ENCODE data around the gene SPRY2. TPM values are rescaled to one million over a fixed set of nuclear protein-coding genes. Genes with fewer than 3 reads are reported as not detected.

Gene SPRY2
- polyA plus RNA-seq, 1 donor from 2014 or later, result 6.0 TPM

DNA sequence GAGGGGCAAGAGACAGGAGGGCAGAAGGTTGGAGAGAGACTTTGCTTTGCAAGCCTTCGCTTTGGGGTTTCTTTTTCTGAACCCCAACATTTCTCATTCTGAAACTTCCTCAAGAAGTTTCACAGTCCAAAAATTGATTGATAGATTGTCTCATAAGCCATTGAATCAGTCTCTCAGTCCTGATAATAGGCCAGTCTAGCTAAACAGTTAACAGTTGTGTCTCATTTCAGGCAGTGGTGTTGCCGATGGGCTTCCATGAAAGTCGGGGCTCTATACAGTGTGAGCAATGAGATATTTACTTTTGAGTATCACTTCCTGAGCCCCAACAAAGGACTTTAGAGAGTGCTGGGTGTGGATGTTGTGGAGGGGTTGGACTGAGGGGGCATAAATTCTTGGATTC lies 26.5 kb upstream of the SPRY2 start:
- Histone ChIP-seq H3K27me3 (ENCODE audit: insufficient read depth, low read depth, low read length) (no peaks in the 10 kb centered on the region), H4K20me1 (ENCODE audit: insufficient read depth) (no peaks in the 10 kb centered on the region), H2AFZ (ENCODE audit: low read depth, low read length) (no peak overlapping the region), H3F3A (ENCODE audit: insufficient read depth, low read length, poor library complexity, severe bottlenecking) (no peaks in the 10 kb centered on the region), H3K4me2 (ENCODE audit: low read length) (no peak overlapping the region), H3K9ac (ENCODE audit: low read length) (no peak overlapping the region), H3K9me3 (ENCODE audit: low read length) (no peaks in the 10 kb centered on the region), H3K36me3 (ENCODE audit: insufficient read depth, low read length) (no peaks in the 10 kb centered on the region), H3K9me2 (ENCODE audit: insufficient read depth, low read length) (no peaks in the 10 kb centered on the region), H3K4me3 (ENCODE audit: low read length) (no peak overlapping the region), H3K79me2 (replicated peaks; ENCODE audit: insufficient read depth, low read length) (no peaks in the 10 kb centered on the region), H3K27ac (ENCODE audit: low read length) (no peak overlapping the region)
- TF ChIP-seq POLR2AphosphoS5 (IDR thresholded peaks at IDR 0.05) (no peak), SMC3 (conservative IDR thresholded peaks at IDR 0.05; ENCODE audit: poor library complexity) (no peak), EP300 (conservative IDR thresholded peaks at IDR 0.05; ENCODE audit: poor library complexity, severe bottlenecking) (no peak), EZH2 (IDR thresholded peaks at IDR 0.05; ENCODE audit: borderline replicate concordance, insufficient read depth, low read length, poor library complexity, severe bottlenecking) (no peak)

DNA sequence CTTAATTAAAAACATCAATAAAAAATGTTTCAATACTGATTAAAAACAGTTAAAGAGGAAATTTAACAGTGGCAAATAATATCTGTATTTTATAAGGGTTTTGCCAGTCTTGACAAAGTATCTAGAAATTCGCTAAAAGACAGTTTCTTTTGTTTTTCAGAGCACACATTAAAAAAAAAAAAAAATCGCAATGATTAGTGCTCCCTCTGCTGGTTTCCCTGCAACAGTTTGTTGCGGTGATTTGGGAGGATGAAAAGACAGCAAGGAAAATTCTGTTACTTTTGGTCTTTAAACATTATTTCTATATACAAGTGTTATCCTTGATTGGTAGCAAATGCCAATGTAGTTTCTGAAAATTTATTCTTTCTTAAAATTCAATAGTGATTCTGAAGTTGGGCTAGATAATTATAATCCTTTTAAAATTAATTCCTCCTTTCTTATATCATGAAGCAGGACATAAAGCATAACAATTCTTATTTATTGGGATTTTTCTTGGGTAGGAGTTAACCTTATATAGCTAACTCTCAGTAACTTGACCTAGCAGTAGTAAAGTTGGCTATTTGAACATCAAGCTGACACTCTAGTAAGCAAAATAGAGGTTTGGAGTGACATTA lies 23.1 kb upstream of the SPRY2 start:
- TF ChIP-seq TAF1 (IDR thresholded peaks at IDR 0.05; ENCODE audit: low read depth) (no peak), POLR2AphosphoS5 (IDR thresholded peaks at IDR 0.05) (no peak), EP300 (conservative IDR thresholded peaks at IDR 0.05; ENCODE audit: poor library complexity, severe bottlenecking) (no peak), MXI1 (conservative IDR thresholded peaks at IDR 0.05; ENCODE audit: poor library complexity, severe bottlenecking) (no peak), RAD21 (conservative IDR thresholded peaks at IDR 0.05) (peak; percentile 72), SMC3 (conservative IDR thresholded peaks at IDR 0.05; ENCODE audit: poor library complexity) (peak; percentile 80), EZH2 (IDR thresholded peaks at IDR 0.05; ENCODE audit: borderline replicate concordance, insufficient read depth, low read length, poor library complexity, severe bottlenecking) (no peak)
- TF ChIP-seq, protein P1, sequence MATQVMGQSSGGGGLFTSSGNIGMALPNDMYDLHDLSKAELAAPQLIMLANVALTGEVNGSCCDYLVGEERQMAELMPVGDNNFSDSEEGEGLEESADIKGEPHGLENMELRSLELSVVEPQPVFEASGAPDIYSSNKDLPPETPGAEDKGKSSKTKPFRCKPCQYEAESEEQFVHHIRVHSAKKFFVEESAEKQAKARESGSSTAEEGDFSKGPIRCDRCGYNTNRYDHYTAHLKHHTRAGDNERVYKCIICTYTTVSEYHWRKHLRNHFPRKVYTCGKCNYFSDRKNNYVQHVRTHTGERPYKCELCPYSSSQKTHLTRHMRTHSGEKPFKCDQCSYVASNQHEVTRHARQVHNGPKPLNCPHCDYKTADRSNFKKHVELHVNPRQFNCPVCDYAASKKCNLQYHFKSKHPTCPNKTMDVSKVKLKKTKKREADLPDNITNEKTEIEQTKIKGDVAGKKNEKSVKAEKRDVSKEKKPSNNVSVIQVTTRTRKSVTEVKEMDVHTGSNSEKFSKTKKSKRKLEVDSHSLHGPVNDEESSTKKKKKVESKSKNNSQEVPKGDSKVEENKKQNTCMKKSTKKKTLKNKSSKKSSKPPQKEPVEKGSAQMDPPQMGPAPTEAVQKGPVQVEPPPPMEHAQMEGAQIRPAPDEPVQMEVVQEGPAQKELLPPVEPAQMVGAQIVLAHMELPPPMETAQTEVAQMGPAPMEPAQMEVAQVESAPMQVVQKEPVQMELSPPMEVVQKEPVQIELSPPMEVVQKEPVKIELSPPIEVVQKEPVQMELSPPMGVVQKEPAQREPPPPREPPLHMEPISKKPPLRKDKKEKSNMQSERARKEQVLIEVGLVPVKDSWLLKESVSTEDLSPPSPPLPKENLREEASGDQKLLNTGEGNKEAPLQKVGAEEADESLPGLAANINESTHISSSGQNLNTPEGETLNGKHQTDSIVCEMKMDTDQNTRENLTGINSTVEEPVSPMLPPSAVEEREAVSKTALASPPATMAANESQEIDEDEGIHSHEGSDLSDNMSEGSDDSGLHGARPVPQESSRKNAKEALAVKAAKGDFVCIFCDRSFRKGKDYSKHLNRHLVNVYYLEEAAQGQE (IDR thresholded peaks at IDR 0.05; ENCODE audit: borderline replicate concordance), result no peak
- TF ChIP-seq, protein P2, sequence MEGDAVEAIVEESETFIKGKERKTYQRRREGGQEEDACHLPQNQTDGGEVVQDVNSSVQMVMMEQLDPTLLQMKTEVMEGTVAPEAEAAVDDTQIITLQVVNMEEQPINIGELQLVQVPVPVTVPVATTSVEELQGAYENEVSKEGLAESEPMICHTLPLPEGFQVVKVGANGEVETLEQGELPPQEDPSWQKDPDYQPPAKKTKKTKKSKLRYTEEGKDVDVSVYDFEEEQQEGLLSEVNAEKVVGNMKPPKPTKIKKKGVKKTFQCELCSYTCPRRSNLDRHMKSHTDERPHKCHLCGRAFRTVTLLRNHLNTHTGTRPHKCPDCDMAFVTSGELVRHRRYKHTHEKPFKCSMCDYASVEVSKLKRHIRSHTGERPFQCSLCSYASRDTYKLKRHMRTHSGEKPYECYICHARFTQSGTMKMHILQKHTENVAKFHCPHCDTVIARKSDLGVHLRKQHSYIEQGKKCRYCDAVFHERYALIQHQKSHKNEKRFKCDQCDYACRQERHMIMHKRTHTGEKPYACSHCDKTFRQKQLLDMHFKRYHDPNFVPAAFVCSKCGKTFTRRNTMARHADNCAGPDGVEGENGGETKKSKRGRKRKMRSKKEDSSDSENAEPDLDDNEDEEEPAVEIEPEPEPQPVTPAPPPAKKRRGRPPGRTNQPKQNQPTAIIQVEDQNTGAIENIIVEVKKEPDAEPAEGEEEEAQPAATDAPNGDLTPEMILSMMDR (IDR thresholded peaks at IDR 0.05; ENCODE audit: poor library complexity, severe bottlenecking), result peak; percentile 74
- Histone ChIP-seq H3K36me3 (ENCODE audit: insufficient read depth, low read length) (no peaks in the 10 kb centered on the region), H3K27me3 (ENCODE audit: insufficient read depth, low read depth, low read length) (no peaks in the 10 kb centered on the region), H3K79me2 (replicated peaks; ENCODE audit: insufficient read depth, low read length) (no peaks in the 10 kb centered on the region), H3K27ac (ENCODE audit: low read length) (no peak overlapping the region), H3K4me2 (ENCODE audit: low read length) (no peak overlapping the region), H4K20me1 (ENCODE audit: insufficient read depth) (no peaks in the 10 kb centered on the region), H2AFZ (ENCODE audit: low read depth, low read length) (no peak overlapping the region), H3K9me2 (ENCODE audit: insufficient read depth, low read length) (no peaks in the 10 kb centered on the region), H3K4me3 (ENCODE audit: low read length) (no peak overlapping the region), H3K9ac (ENCODE audit: low read length) (no peak overlapping the region), H3F3A (ENCODE audit: insufficient read depth, low read length, poor library complexity, severe bottlenecking) (no peaks in the 10 kb centered on the region), H3K9me3 (ENCODE audit: low read length) (no peaks in the 10 kb centered on the region)
